Measurements from ENCODE around the gene OTUB1.

Gene OTUB1

DNA sequence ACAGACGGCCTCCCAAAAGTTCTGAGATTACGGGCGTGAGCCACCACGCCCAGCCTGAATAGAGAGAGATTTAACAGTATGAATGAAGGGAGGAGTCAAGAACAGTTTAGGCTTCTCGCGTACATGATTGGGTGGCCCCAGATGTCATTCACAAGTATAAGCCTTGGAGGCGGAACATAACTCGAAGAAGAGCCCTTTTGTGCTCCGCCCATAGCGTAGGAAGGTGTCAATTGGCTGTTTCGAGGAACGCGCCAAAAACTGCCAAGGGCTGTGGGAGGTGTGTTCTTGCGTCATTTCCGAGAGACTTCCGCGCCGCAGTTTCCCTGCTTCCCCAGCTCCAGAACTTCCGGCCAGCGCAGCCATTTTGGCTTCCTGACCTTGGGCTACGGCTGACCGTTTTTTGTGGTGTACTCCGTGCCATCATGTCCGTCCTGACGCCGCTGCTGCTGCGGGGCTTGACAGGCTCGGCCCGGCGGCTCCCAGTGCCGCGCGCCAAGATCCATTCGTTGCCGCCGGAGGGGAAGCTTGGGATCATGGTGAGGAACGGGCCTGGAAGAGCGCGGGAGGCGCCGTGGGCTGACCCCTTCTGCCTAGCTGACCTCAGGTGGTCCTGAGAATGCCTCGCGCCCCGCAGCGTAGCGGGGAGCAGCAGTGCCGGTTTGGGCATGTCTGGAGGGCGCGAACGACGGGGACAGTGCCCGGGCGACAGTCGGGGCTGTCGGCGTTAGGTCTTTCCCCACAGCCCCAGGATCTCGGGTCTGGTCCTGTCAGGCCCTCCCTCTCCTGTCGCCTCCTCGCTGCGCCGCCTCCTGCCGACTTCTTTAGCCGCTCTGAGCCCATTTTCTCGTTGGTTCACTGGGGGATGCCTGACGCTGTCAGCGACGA lies 11.7 kb upstream of the OTUB1 start, which contains the start of gene COX8A:
Gene COX8A (plus strand): TSS at position 362 of the 885 bp plus-strand sequence. CDS start 61 bp downstream, at position 423.
- DNase-seq (ENCODE audit: low read depth) = peak; percentile 100

GRCh38 chr11:63978551-63979239 lies 7.5 kb upstream of the OTUB1 start:
- no peak for DNase-seq (ENCODE audit: low read depth)

- no peak for DNase-seq (ENCODE audit: low read depth)
Measured at GRCh38 chr11:63979426-63979825, 6.8 kb upstream of the OTUB1 start.

DNA sequence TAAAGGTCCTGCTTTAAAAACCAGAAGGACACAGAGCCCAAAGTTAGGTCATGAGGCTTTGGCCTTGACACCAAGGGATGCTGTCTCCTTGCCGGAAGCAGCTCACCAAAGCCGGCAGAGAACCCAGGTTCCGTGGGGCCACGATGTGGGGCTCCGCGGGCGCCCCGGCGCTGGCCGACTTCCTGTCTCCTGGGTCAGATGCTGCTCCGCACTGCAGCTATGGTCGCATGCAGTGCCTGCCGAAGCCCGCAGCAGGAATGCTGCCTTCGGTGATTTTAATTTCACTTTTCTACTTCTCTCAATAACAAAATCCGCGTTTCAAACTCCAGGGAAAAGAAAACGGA lies 454 bp upstream of the OTUB1 start:
- DNase-seq (ENCODE audit: low read depth) = no peak

GRCh38 chr11:63986932-63987513 lies 785 bp downstream of the OTUB1 start:
- DNase-seq (ENCODE audit: low read depth) = no peak

GRCh38 chr11:63991558-63991957 lies 5.3 kb downstream of the OTUB1 start:
- no peak for DNase-seq (ENCODE audit: low read depth)

DNA sequence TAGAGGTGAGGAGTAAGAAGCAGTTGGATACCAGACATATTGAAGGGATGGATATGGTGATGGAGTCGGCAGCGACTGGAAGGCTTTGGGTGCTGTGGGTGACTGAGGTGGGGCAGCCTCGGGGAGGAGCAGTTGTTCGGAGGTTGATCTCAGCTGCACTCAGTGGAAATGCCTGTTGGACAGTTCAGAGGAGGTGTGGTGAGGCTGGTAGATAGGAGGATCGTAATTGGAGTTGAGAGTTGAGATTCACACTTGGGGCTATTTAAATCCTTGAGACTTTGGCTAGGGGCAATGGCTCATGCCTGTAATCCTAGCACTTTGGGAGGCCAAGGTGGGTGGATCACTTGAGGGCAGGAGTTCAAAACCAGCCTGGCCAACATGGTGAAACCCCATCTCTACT lies 6.9 kb downstream of the OTUB1 start:
- no peak for DNase-seq (ENCODE audit: low read depth)

- DNase-seq (ENCODE audit: low read depth) = no peak
Measured at GRCh38 chr11:63993993-63994392, 7.8 kb downstream of the OTUB1 start.

GRCh38 chr11:63996512-63996911 lies 10.3 kb downstream of the OTUB1 start:
- DNase-seq (ENCODE audit: low read depth) = no peak

- no peak for DNase-seq (ENCODE audit: low read depth)
Measured at GRCh38 chr11:63997104-63997700, 11.0 kb downstream of the OTUB1 start.

GRCh38 chr11:63997801-63998337 lies 11.6 kb downstream of the OTUB1 start:
- DNase-seq (ENCODE audit: low read depth) = no peak

DNA sequence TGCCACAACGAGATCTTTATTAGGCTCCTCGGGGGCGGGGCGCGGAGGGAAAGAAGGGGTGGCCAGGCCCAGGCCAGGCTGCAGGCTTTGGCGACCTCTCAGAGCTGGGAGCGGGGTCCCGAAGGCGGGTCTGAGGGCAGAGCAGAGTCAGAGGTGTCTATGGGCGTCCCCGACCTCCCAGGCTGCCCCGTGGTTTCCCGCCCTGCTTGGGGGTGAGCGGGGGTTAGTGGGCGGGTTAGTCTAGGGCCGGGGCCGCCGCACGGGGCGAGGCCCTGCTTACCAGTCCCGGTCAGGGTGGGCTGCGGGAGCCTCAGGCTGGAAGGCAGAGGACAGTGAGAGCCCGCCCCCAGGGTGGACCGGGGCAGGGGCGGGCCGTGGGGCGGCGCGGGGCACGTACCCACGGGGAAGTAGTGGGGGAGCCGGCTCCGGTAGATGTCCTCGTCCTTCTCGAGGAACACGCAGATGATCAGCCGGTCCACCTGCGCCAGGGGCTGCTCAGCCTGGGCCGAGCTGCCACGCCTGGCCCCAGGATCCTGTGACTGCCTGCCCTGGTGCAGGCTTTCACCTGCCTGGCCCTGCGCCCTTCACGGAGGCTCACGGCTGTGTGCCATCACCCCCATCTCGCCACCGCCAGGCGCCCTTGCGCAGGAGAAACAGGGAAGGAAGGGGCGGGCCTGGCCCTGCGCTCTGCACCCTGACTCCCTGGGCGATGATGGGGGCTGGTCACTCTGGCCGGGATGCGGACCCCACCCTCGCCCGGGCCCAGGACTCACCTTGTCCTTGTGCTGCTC lies 12.5 kb downstream of the OTUB1 start:
- no peak for DNase-seq (ENCODE audit: low read depth)

- DNase-seq (ENCODE audit: low read depth) = peak; percentile 55
Measured at GRCh38 chr11:63999349-64000025, 13.2 kb downstream of the OTUB1 start.

DNA sequence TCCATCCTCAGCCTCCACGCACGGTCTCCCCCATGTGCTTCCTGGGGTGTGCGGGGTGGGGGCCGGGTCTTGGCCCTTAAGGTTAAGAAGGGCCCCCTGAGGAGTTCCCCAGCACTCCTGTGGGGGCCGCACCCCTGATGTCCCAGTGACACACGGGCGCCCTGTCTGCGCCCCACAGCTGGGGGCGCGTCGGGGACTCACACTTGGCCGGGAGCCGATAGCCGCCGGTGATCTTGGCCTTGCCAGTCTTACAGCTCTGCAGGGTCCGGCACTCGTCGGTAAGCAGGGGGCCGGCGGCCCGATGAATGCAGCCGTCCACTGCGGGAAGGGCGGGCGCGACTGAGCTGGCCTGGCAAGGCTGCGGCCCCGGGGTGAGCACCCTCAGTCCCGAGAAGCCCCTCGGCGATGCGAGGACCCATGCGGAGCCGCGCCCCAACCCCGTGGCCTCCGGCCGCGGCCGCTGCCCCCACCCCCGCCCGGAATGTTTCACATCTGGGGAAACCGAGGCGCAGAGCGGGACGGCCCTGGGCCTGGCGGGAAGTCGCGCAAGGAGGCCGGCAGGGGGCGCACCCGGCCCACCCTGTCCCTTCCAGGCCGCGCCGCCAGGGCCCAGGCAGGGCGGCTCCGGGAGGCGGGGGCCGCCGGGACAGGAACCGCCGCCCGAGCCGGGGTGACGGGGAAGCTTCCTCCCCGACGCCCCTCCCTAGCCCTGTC lies 13.9 kb downstream of the OTUB1 start:
- peak; percentile 72 for DNase-seq (ENCODE audit: low read depth)

DNA sequence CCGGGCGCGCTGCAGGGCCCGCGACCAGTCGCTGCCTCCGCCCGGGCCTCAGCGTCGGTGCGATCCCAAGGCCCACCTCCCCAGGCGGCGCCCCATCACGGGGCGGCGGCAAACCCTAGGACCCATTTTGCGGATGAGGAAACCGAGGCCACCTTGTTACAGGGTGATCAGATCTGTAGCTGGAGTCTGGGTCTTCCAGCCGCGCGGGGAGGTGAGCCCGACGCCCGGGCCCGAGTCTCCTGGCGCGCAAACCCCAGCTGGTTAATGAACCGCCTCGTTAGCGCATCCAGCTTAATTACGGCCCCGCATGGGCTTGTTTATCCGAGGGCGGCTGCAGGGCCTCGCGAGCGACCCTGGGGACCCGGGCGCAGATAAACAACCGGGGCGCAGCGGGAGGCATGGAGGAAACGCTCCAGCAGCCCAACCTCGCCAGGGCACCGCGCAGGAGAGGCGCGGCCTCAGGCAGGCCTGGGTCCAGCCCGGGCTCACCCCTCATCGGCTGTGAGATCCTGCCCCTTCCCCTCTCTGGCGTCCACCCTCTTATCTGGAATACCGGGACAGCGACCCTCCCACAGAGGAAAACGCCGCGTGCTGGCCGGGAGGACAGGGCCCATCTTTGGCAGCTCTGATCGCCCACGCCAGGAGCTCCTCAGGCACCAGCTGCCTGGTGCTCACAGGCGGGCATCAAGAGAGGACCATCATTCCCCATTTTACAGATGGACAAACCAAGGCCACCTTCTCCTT lies 14.7 kb downstream of the OTUB1 start:
- no peak for DNase-seq (ENCODE audit: low read depth)

GRCh38 chr11:64001484-64002420 lies 15.5 kb downstream of the OTUB1 start:
- peak; percentile 50 for DNase-seq (ENCODE audit: low read depth)

GRCh38 chr11:64003807-64004589 lies 17.8 kb downstream of the OTUB1 start:
- peak; percentile 34 for DNase-seq (ENCODE audit: low read depth)

GRCh38 chr11:64004590-64004984 lies 18.3 kb downstream of the OTUB1 start:
- DNase-seq (ENCODE audit: low read depth) = peak; percentile 31
